Ovary (tissue), 9 donors: ENCODE measurements around the gene TMEM94. TPM values are rescaled to one million over a fixed set of nuclear protein-coding genes. Genes with fewer than 3 reads are reported as not detected.

Experiments
- DNase-seq, 5 donors: peaks; one replicate each; pipeline ENCODE4 v3.0.0-alpha.2; 2019 to 2020
- H3K27ac ChIP-seq, 2 donors: fragments of 200-600 bp; one replicate each; pipeline versions ENCODE4 v1.5.1 to v1.8.0; 2019 to 2022
- H3K27me3 ChIP-seq: fragments of 200-600 bp; one replicate; pipeline ENCODE4 v1.8.0; 2022
- H3K36me3 ChIP-seq: fragments of 200-600 bp; sonication (generic); one replicate; pipeline ENCODE4 v1.5.1; 2019
- H3K4me1 ChIP-seq: one replicate; pipeline ENCODE4 v1.8.1; 2013; ENCODE audit warnings: mild to moderate bottlenecking, moderate library complexity; ENCODE audit not compliant: insufficient read depth
- H3K4me3 ChIP-seq: fragments of 200-600 bp; sonication (generic); one replicate; pipeline ENCODE4 v1.5.1; 2017
- H3K9me3 ChIP-seq, 2 donors: fragments of 200-600 bp in 1 of 2; sonication (generic) in 1 of 2; one replicate each; pipeline versions ENCODE4 v1.5.1 to v1.8.1; 2013 to 2019; ENCODE audit warnings: mild to moderate bottlenecking in 1 of 2, moderate library complexity in 1 of 2
- CTCF ChIP-seq, 3 donors: fragments of 450-650 bp in 2 of 3; fragments of 200-600 bp in 1 of 3; IDR thresholded peaks; one replicate each; pipeline versions ENCODE4 v1.5.1 to v1.8.0; 2016 to 2022; ENCODE audit warnings: antibody characterized with exemption in 3 of 3, mild to moderate bottlenecking in 1 of 3
- EP300 ChIP-seq: sonication (generic); formaldehyde crosslinking; IDR thresholded peaks from one replicate; pipeline ENCODE4 v1.6.1; 2017; ENCODE audit warnings: antibody characterized with exemption
- POLR2A ChIP-seq: fragments of 450-650 bp; IDR thresholded peaks from one replicate; pipeline ENCODE4 v1.6.1; 2017; ENCODE audit warnings: antibody characterized with exemption, mild to moderate bottlenecking, moderate library complexity
- WGBS, 3 donors: extraction: QIAGEN DNeasy Blood & Tissue Kit in 1 of 3; methylation state at CpG; one replicate each; pipeline versions ENCODE4 v1.1.5 to v1.1.7; 2013 to 2017; 5-methylcytosine and 5-hydroxymethylcytosine counted together
- intact Hi-C, 4 donors: fragments of 100-400 bp; cut with DNase I; formaldehyde crosslinking; loops; one replicate each; pipeline versions ENCODE4 v1.11.0 to v1.15.1; 2022 to 2023
- polyA plus RNA-seq, 2 donors: library from polyadenylated mRNA; stranded (reverse); fragments of 200-250 nt in 1 of 2; fragments of 350-450 nt in 1 of 2; fragmentation: Illumina TruSeq in 1 of 2; extraction: RNeasy Lipid Tissue Mini Kit (QIAGEN cat#74804) in 1 of 2; gene quantifications; one replicate each; pipeline ENCODE4 v1.2.3, GENCODE V29; 2013 to 2014
- total RNA-seq, 7 donors: library from RNA; depleted of rRNA in 2 of 7; stranded (reverse); fragments of >200 nt in 2 of 7; fragmentation: NEBNext Ultra II Directional in 3 of 7; extraction: Animal tissue kit (Norgen Biotek cat#: 25700) in 3 of 7; gene quantifications; one replicate each; pipeline versions ENCODE4 v1.1.0 to v1.2.4, GENCODE V29; 2016 to 2023
- donor health status: DM: no; HTN: no; CAD: no; lungs with moderate emphysema.
- donor health status: DM: no; HTN: no; CAD: no.
- donor health status: Bipolar disorder and iron deficiency.
- donor health status: DM: yes; HTN: yes; CAD: no.
- donor health status: DM: no; HTN: no; CAD: no.
- donor health status: DM: yes; HTN: yes; CAD: no.

Gene TMEM94
- total and polyA plus RNA-seq, 9 donors, result 29.2 to 87.1 (median 73.3) TPM

GRCh38 chr17:75488693-75489510 lies 32.5 kb downstream of the TMEM94 start:
- Histone ChIP-seq H3K27ac (no peak overlapping the region), H3K36me3 (no peaks in the 10 kb centered on the region)

GRCh38 chr17:75489511-75489955 lies 33.1 kb downstream of the TMEM94 start:
- Histone ChIP-seq H3K36me3 (no peaks in the 10 kb centered on the region), H3K27ac (no peak overlapping the region), H3K9me3 (no peaks in the 10 kb centered on the region), H3K4me3 (no peak overlapping the region), H3K27me3 (no peaks in the 10 kb centered on the region), H3K4me1 (no peaks in the 10 kb centered on the region)
- DNase-seq, result no peak
- intact Hi-C loops, result no loop called here
- no peak for TF ChIP-seq CTCF (IDR thresholded peaks at IDR 0.05)
- no peak for TF ChIP-seq POLR2A
- no peak for TF ChIP-seq EP300
- WGBS, 3 donors, result 76 to 84% (median 81%) methylated on average over 14 of the region's 14 CpGs

More at GRCh38 chr17:75488693-75489510, 32.5 kb downstream of the TMEM94 start:
- no peak for DNase-seq
- no peak for TF ChIP-seq POLR2A
- no peak for TF ChIP-seq CTCF (IDR thresholded peaks at IDR 0.05)
- no peak for TF ChIP-seq EP300
- Histone ChIP-seq H3K4me1 (no peaks in the 10 kb centered on the region), H3K4me3 (no peak overlapping the region), H3K27me3 (no peaks in the 10 kb centered on the region), H3K9me3 (no peaks in the 10 kb centered on the region)
- WGBS, 3 donors, result 86 to 92% (median 87%) methylated on average over 24 of the region's 24 CpGs
- intact Hi-C loops, result no loop called here

GRCh38 chr17:75490173-75490743 lies 33.8 kb downstream of the TMEM94 start:
- no peak for DNase-seq
- H3K9me3 ChIP-seq, result no peaks in the 10 kb centered on the region
- no peaks in the 10 kb centered on the region for H3K27me3 ChIP-seq
- no peak overlapping the region for H3K27ac ChIP-seq
- intact Hi-C loops, result loop anchor here in 1 of 4 donors (10.0 kb wide), 1 partner anchor 65 kb away; no protein-coding TSS in a partner anchor
- TF ChIP-seq CTCF (IDR thresholded peaks at IDR 0.05) (no peak), EP300 (no peak), POLR2A (no peak)
- H3K36me3 ChIP-seq, result no peaks in the 10 kb centered on the region
- H3K4me3 ChIP-seq, result no peak overlapping the region
- H3K4me1 ChIP-seq, result no peaks in the 10 kb centered on the region
- 69 to 77% (median 70%) methylated on average over 14 of the region's 14 CpGs for WGBS, 3 donors

GRCh38 chr17:75490953-75491649 lies 34.7 kb downstream of the TMEM94 start:
- Histone ChIP-seq H3K36me3 (no peaks in the 10 kb centered on the region), H3K4me1 (no peaks in the 10 kb centered on the region)
- TF ChIP-seq CTCF (IDR thresholded peaks at IDR 0.05) (no peak), POLR2A (no peak), EP300 (no peak)

More at GRCh38 chr17:75490953-75491649, 34.7 kb downstream of the TMEM94 start:
- Histone ChIP-seq H3K4me3 (no peak overlapping the region), H3K9me3 (no peaks in the 10 kb centered on the region), H3K27me3 (no peaks in the 10 kb centered on the region), H3K27ac (no peak overlapping the region)
- no peak for DNase-seq
- 87 to 93% (median 92%) methylated on average over 17 to 19 of the region's 19 CpGs for WGBS, 3 donors
- intact Hi-C loops, result loop anchor here in 1 of 4 donors (10.0 kb wide), 1 partner anchor 66 kb away; no protein-coding TSS in a partner anchor
